GM21526 (cell line): ENCODE data around the gene OR4D1.

Experiments
- ATAC-seq: cut with Tn5 transposase; IDR thresholded peaks from one replicate; pipeline ENCODE4 v1.9.1; 2021; ENCODE audit warnings: moderate library complexity; ENCODE audit not compliant: unreplicated experiment, low FRiP score

Gene OR4D1

DNA sequence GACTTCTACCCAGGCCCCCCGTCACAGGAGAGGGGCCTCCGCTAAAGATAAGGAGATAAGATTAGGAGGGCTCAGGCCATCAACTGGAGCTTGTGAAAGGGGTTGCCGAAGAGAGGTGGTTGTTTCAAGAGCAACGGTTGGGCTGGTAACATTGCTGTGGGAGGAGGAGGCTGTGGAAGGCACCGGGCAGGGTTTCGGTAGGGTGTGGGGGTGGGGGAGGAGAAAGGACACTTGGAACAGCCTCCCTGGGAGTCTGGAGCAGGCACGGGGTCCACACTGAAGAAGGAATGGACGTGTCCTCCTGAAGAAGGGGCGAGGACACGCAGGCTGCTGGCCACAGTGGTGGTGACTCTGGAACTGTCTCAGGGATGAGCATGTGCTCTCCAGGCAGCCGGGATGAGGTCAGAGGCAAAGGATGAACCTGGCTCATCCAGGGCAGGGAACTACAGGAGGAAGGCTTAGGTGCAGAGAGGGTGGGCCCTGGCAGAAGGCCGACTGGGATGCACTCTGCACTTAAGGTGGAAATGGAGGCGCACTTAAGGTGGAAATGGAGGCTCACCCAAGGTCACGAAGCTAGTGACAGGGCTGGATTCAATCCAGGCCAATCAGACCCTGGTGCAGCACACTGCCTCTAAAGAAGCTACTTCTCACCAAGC is 43.2 kb downstream of the OR4D1 start:
- ATAC-seq = no peak

DNA sequence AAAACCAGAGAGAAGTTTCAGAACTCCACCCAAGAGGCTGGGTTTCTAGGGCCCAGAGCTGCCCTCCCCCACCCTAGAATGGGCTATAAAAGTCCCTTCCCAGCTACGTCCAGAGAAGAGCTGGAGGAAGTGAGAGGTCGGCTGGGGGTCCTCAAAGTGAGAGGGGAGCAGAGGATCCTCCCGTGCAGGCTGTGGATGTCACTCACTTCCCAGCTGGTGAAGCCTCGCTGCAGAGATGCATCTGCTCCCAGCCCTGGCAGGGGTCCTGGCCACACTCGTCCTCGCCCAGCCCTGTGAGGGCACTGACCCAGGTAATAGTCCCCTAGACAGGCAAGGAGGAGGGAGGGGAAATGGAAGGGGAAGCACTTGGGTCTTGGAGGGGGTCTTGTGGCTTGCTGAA is 44.4 kb downstream of the OR4D1 start, which contains the start of gene EPX:
EPX (plus strand) TSS at position 115 of the 400 bp plus-strand sequence; CDS start at position 236, 121 bp downstream.
- no peak for ATAC-seq

DNA sequence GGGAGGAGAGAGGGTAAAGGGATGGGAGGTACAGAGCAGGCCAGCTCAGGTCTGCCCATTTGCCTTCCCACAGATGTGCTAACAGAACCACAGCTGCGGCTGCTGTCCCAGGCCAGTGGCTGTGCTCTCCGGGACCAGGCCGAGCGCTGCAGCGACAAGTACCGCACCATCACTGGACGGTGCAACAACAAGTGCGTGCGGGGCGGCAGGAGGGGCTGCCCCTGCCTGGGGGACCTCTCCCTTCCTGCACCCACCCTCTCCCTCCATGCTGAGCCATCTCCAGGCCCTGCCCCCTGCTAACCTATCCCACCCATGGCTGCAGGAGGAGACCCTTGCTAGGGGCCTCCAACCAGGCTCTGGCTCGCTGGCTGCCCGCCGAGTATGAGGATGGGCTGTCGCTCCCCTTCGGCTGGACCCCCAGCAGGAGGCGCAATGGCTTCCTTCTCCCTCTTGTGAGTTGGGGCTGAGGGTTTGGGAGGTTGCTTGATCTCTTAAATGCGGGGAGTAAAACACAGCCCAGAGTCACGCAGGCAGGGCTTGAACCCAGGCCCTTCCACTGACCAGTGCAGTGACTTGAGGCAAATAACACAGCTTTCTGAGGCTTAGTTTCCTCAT is 45.6 kb downstream of the OR4D1 start:
- no peak for ATAC-seq

DNA sequence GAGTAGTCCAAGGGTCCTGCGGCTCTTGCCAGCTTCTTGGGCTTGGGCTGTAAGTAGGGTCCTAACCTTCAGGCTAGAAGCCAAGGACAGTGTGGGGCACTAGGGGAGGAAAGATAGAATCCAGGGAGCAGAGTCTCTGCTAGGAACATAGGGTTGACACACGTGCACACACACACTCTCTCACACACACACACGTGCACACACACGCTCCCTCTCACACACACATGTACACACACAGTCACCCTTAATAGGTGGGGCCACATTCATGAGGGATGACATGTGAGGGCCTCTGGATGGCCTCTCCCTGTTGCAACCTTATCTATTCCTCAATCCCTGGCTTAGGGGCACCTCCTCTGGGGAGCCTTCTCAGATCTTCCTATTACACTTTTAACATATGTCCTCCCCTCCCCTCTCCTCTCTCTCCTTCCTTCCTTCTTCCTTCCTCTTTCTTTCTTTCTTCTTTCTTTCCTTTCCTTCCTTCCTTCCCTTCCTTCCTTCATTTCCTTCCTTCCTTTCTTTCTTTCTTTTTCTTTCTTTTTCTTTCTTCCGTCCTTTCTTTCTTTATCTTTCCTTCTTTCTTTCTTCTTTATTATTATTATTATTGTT is 47.4 kb downstream of the OR4D1 start:
- no peak for ATAC-seq

DNA sequence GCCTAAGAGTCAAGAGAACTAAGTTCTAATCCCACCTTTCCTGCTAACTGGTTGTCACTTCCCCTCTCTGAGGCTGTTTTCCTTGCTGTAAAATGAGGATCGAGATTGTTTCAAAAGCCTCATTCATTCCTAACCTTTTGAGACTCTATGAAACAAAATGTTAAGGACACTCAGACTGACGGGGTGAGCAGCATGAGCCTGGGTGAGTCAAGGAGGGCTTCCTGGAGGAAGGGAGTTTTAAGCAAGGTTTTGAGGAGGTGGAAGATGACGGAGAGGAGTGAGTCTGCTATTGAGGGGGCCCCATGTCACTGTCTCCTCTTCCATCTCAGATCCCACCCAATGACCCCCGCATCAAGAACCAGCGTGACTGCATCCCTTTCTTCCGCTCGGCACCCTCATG is 48.4 kb downstream of the OR4D1 start:
- ATAC-seq = no peak

DNA sequence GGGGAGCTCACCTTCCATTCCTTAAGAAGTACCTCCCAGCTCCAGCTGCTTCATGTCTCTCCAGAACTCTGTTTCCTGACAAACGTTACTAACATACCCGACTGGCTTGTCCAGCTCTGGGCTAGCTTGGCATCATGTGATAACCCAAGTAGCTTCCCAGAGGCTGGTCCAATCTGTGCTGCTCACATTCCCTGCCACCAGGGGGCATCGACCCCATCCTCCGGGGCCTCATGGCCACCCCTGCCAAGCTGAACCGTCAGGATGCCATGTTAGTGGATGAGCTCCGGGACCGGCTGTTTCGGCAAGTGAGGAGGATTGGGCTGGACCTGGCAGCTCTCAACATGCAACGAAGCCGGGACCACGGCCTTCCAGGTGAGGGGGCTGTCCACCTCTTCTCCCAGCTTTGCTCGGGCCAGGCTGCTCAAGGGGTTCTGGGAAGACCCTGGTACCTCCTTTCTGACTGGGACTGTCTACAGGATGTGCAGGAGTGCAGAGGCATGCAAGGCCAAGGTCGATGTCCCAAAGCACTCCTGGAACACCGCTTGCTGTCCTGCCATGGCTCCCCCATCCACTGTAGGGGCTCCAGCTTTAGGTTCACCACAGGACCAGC is 51.9 kb downstream of the OR4D1 start:
- ATAC-seq = no peak

DNA sequence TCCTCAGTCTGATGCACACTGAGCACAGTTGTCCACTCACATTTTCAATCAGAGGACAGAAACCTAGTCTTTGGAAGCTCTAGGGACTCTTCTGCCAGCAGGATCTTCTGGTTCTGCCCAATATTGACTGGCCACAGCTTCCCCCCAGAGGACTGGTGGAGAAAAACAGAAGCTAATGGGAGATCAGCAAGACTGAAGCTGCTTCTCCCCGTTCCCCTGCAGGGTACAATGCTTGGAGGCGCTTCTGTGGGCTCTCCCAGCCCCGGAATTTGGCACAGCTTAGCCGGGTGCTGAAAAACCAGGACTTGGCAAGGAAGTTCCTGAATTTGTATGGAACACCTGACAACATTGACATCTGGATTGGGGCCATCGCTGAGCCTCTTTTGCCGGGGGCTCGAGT is 54.7 kb downstream of the OR4D1 start:
- ATAC-seq = no peak

DNA sequence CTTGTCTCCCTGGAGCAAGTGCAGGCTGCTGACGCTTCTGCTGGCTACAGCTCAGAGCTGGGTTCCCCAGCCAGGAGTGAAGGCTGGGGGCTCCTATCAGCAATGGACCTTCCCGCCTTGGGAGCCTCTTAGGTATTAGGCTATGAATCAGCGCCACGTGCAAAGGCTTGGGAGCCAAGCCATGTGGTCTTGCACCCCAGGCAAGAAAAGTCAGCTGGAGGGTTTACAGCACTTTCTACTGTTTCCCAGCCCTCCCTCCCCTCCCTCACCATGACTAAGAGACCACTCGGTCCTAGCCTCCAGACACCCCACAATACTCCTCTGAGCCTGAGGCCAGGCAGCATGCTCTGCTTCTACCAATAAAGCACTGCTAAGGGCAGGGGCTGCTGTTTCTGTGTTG is 56.6 kb downstream of the OR4D1 start:
- ATAC-seq = no peak

DNA sequence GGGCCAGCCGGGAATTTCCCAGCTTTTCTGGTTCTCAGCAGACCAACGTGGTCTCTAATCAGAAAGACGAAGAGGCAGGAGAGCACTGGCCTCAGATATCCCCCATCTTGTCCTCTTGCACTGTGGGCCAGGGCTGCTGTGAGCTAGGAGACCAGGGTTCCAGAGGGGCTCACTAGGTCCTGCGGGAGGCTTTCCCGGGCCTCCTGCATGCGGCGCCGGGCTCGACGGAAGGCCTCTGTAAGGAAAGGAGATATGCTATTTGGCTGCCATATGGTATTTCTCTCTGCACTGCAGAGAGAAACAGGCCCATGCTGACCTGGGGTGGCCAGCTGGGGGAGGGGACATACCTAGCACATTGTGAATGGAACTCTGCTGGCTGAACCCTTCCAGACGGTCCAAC is 57.8 kb downstream of the OR4D1 start:
- ATAC-seq = no peak

DNA sequence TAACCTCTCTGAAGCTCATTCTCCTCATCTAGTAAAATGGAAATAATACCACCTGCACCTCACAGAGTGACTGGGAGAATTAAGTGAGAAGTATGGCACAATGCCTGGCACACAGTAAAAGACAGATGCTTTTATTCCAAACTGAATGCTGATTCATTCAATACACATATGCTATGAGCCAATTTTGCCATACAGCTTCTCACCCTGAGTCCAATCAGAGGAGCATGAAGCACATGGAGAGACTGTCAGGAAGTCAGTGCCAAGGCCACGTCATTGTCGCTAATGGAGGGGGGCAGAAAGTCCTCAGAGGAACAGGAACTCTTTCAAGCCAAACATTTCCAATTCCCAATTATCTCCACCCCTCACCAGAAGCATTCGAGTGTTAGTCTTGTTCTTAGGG is 59.3 kb downstream of the OR4D1 start:
- no peak for ATAC-seq

DNA sequence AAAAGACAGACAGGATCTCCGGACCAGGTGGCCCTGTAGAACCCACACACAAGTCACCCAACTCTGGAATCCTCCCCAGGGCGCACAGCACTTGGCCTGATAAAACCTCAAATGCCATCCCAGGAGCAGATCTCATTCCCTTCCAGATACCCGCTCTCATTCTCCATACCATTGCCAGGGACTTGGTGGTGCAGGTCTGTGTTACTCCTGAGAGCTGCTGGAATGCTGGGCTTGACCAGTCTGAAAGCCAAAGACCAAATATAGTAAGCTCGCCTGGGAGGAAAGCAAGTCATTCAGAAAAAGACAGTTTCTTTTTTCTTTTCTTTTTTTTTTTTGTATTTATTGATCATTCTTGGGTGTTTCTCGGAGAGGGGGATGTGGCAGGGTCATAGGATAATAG is 60.2 kb downstream of the OR4D1 start:
- ATAC-seq = no peak
